HG03066 (cell line): ENCODE data around the gene NCAM2.

Experiments used
- ATAC-seq: cut with Tn5 transposase; IDR thresholded peaks from one replicate; pipeline ENCODE4 v1.9.1; 2021; ENCODE audit warnings: low read depth; ENCODE audit not compliant: unreplicated experiment

NCAM2 gene

DNA sequence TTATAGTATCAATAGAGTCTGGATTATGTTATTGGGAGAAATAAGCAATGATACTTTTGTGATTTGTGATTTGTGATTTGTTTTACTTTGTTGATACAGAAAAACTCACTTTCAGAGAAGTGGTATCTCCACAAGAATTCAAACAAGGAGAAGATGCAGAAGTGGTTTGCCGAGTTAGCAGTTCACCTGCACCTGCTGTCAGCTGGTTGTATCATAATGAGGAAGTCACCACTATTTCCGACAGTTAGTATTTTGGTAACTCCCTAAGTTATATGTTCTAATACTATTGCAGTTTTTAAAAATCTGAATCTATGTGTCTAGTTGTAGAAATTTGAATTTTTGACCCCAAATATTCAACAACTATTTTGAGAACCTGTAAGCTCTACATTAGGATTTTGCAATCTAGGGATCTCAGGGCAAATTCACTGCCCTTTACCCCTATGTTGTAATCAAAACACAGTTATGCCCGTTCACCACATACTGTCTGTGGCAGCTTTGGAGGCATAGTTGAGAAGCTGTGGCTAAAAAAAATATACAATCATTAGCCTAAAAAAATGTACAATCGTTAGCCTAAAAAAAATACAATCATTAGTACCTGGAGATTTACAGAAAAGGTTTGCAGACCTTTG lies 288.1 kb downstream of the NCAM2 start:
- no peak for ATAC-seq

DNA sequence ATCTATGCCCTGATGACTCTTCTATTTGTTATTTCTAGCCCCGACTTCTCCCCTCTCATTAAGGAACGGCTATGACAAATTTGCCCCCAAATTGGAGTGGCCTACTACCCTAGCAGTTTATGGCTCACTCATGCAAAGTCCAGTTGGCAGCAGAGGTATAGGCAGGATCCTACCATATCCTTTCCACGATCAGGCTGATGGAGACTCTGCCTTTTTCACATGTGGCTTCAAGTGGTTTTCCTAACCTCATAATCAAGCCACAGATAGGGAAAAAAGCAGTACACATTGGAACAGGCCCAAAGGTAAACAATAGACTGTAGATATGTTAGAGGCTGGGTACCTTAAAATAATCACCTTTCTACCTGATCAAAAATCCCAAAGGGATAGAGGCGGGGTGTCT lies 292.5 kb downstream of the NCAM2 start:
- no peak for ATAC-seq

DNA sequence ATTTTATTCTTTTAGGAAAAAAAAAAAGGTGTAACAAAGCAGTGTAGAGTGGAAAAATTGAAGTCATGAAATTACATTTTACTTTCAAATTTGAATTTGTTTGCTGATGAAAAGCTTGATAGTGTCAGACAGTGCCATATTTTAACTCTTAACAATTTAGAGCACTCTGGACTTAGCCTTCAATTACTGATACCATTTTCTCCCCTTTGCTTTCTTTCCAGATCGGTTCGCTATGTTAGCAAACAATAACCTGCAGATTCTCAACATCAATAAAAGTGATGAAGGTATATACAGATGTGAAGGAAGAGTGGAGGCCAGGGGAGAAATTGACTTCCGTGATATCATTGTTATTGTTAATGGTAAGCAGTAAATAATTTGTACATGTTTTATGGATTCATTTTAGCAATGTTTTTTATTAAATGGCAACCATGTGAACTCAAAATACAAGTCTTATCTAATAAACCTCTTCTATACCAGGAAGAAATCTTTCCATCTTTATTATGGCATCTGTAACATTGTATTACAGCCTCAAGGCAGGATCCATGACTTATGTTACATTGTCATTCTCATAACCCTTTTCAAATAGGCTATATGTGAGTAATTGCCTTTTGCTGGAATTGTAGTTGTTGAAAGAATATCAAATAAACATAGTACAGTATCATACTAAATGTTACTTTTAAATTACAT lies 293.8 kb downstream of the NCAM2 start:
- ATAC-seq = no peak

DNA sequence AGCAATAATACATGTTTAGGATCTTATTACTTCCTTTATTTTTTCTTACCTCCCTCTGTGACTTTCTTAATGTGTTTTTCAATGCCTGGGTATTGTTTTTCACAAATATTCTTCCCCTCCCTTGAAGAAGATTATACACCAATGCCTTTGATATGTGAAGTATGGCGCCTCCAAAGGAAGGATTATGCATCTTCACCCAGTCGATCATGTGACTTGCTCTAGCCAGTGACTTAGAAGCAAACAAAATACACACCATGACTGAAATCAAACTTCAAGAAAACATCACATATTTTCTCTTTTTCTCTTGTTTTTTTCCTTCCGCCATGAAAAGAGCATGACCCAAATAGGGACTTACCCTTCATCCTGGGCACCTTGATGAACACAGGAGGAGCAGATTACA lies 297.1 kb downstream of the NCAM2 start:
- ATAC-seq = no peak

DNA sequence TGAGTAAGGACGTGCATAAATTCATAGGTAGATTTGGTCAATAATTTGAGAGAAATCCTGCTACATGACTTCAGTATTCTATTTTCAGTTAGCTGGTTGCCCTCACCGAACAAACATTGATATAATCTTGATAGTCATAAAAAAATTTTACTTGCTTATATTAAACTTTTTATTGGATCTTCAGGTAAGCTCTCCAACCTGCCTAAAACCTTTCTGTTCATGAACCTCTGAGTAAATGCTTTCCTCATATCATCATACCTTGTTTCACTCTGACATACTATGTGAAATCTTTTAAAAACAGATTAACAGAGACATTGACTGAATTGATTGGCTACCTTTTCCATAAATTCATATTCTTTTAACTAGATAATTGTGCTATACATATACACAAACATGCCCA lies 299.0 kb downstream of the NCAM2 start:
- no peak for ATAC-seq

DNA sequence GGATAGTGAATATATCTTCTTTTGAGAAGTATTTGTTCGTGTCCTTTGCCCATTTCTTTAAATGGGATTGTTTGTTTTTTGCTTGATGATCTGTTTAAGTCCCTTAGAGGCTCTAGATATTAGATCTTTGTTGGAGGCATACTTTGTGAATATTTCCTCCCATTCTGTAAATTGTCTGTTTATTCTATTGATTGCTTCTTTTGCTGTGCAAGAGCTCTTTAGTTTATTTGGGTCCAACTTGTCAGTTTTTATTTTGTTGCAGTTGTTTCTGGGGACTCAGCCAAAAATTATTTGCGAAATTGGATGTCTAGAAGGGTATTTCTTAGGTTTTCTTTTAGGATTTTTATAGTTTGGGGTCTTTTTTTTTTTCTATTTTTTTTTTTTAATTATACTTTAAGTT lies 302.8 kb downstream of the NCAM2 start:
- ATAC-seq = no peak

DNA sequence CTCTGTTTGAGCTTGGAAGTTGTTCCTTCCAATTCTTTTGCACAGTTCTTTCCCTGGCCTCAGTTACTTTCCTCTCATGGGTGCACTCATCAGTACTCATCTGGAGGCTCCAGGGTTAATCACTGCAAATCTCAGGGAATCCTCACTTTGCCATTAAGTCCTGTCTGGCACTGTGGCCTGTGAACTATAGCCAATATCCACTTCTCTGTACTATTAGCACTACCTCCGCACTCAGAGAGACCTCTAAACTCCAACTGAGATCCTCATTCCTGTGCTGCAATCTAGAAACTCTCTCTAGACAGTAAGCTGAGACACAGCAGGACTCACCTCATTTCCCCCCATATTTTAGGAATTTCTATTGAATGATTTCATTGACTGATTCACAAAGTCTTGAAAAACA lies 311.3 kb downstream of the NCAM2 start:
- no peak for ATAC-seq

DNA sequence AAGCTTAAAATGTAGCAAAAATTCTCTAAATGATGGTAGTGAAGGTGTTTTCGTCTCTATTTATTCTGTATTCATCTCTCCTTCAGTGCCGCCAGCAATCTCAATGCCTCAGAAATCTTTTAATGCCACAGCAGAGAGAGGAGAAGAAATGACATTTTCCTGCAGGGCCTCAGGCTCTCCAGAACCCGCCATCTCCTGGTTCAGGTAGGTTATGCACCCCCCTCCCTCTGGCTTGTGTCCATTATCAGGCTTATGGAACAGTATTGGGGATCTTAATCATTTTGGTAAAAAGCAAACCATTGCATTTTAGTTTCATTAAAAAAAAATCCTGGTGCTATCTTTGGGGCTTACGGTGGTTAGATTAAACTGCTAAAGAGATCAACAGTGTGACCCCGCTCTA lies 326.1 kb downstream of the NCAM2 start:
- no peak for ATAC-seq

DNA sequence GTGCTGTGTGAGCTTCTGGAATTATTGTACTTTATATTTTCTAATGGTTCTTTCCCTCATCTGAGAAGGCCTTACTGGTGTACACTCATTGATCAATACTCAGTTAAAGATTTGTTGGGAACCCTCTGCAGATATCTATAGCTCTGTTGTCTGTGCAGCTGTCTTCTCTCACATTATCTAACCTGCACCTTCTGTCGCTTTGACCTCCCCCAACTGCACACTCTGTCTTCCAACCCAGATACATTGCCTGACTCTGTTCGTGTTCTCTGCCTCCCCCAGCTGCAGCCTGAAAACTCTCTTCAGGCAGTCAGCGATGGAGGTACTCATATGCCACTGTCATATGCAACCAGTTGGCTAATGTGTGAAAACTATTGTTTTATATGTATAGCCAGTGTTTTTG lies 334.3 kb downstream of the NCAM2 start:
- ATAC-seq = no peak

DNA sequence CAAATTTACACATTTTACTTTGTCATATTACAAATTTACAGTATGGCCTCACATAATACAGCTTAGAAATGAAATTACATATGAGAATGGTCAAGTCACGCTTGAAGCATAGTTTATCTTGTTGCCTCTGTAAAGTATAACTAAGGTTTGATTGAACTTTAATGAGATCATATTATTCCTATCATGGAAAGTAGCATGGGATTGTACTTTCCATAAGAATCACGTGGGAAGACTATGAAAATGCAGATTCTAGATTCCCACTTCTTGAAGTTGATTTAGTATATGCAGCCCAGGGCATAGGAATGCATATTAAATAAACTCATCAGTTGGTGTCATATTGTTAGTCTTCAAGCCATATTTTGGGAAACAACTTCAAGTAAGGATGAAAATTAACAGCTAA lies 342.8 kb downstream of the NCAM2 start:
- no peak for ATAC-seq

DNA sequence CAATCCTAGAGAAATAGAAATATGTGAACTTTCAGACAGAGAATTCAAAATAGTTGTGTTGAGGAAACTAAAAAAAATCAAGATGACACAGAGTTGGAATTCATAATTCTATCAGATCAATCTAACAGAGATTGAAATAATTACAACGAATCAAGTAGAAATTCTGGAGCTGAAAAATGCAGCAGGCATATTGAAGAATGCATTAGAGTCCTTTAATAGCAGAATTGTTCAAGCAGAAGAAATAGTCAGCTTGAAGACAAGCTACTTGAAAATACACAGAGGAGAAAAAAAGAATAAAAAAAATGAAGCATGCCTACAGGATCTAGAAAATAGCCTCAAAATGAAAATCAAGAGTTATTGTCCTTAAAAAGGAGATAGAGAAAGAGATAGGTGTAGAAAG lies 347.1 kb downstream of the NCAM2 start:
- ATAC-seq = no peak

DNA sequence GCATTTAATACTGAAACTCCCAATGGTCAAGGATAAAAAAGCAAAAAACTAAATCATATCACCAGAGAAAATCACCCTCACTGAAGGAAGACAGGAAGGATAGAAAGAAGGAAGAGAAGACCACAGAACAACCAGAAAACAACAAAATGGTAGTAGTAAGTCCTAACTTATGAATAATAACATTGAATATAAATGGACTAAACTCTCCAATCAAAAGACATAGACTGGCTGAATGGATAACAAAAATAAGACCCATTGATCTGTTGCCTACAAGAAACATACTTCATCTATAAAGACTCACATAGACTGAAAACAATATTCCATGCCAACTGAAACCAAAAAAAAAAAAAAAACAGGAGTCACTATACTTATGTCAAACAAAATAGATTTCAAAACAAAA lies 347.7 kb downstream of the NCAM2 start:
- ATAC-seq = no peak

DNA sequence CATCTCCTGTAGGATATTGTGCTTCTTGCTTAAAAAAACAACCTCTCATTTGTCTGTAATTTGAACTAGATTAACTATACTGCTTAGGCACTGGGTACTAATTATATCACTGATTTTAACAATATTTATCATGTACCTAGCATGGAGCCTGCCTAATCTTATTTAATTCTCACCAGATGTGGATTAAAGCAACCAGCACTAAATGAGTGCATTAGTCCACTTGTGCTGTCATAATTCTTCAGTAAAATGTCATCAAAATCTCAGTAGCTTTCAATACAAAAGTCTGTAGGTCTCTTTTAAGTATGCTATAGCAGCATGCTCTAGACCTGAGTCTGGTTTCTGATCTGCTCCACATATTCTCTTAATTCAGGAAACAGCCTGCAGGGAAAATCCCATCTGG lies 368.1 kb downstream of the NCAM2 start:
- no peak for ATAC-seq

DNA sequence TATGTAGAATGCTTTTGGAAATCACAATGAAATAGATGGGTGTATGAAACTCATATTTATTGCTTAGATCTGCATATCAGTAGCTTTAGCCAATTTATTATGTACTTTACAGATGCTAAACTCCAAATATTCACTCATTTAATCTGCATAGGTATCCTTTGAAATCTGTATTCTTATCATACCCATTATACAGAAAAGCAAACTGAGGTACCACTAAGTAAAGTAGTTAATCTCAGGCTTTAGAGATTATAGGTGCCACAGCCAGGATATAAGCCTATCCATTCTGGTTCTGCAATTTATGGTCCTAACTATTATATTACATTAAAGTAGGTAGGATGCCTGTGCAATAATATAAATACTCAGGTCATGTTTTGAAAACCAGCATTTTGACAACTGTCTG lies 369.4 kb downstream of the NCAM2 start:
- ATAC-seq = no peak

DNA sequence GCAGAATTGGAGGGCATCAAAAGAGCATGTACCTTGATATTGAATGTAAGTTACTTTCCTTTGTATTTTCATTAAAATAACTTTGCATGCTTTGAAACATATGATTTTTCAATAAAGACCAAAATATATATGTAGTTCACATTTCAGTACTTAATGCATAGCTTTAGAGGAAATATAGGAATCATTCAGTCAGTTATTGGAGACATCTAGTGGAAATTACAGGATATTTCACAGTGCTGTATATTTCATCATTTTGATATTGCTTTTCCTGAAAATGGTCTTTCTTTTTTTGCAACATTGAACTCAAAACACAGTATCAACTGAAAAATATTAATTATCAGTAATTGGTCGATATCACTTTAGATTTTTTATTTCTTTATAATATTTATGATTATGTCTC lies 375.8 kb downstream of the NCAM2 start:
- ATAC-seq = no peak

DNA sequence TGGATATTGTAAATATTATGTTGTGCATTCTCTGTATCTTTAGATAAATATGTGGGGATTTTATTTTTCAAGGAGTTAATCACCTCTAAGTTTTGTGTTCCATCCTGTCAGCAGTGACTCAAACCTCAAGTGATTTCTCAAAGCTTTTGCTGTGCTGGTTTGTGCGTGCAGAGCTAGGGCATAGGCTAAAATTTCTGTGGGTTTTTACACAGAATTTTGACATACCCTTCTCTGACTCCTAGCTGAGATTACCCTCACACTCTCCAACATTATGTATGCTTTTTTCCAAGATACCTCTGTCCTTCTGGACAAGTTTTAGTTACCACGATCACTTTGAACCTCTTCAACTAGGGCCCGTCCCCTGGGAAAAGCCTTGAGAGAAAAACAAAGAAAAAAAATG lies 384.9 kb downstream of the NCAM2 start:
- no peak for ATAC-seq

DNA sequence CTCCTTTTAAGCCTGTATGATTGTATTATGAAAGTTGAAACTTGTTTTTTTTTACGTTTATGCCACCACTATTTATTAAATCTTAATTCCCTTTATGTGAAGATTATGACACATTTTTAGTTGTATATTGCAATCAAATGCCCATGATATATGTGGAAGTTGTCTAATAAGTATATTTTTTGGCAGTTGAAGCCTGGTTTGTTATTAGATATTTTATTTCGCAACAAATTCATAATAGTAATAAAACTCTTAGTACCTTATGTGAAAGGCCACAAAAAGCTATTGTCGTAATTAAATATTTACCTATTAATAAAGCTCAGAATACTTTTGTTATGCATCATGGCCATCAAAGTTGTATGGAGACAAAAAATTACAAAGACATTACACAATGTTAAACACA lies 386.8 kb downstream of the NCAM2 start:
- no peak for ATAC-seq

DNA sequence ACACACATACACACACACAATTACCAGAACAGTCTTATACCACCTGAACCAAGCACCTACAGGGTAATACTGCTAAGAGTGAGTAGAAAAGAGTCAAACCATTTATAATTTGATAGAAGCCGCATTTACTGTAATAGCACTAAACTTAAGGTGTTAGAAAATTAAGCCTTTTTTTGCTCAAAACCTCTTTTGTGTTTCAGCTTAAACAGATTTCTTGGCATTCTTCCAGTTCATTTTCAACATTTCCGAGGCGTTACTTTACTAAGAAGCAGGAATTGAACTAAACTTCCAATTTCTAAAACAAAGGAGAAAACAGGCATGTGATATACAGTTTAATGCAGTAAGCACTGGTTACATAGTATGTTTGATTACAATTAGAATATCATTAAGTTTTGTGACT lies 387.2 kb downstream of the NCAM2 start:
- ATAC-seq = no peak

DNA sequence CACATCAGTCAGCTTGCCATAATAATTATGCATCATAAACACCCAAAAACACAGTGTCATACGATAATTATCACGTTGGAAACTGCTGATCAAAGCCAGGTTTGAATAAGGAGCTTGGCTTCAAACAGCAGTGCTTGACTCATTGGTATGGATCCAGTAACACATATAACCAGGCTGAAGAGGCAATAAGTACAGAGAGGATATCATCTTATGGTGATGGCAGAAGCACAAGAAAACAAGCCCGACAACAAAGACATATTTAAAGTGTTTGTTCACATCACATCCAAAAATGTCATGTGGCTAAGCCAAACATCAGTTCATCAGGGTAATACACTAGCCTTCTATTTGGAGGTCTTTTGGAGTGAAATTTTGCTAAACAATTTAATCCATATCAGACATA lies 389.7 kb downstream of the NCAM2 start:
- ATAC-seq = no peak

DNA sequence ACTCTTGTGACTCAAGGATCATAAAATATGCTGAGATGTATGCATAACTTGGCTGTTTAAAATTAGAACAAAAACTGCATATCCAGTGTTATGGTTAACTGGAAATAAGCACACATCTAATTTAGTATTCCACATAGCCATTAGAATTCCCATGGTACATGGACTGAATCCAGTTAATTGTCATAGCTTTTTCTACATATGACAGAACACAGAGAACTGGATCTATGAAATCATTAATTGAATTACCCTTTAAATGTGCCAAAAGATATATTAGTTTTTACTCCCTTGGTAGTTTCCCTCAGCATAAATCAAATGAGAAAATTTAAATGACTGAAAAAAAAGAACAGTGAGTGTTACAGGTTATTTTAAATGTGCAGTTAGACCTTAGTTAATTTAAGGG lies 395.9 kb downstream of the NCAM2 start:
- ATAC-seq = no peak

DNA sequence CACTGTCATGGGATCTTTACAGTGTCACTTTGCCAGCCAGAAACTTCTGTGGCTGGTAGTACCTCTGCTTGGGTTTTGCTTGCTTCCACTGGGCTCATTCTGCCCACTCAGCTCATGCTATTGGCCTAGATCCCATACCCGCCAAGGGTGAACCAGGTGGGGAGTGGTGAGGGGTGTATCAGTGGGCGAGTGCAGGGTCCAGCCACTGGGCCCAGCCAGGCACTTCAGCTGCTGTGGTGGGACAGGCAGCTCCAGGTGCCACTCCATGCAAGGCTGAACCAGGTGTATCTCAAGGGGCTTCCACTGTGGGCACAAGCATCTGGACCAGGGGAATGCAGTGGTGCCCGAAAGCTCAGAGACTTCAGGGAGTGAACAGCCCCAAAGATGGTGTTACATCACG lies 398.2 kb downstream of the NCAM2 start:
- no peak for ATAC-seq

DNA sequence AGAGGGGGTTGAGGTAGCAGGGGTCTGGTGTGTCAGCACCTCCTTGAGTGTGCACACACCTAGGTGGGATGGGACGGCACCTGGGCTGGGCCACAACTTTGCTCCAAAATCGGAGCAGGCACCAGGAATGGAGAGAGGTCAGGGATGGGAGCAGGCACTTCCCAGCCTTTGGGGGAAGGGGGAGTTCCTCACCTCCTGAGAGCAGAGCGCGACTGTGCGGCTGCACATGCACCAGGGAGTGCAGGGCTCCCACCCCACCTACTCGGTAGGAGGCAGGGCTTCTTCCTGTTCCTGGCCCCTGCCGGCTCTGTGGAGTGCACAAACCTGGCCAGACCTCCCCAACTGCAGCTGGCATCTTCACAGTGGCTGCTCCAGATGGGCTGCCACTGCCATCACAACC lies 399.3 kb downstream of the NCAM2 start:
- no peak for ATAC-seq

DNA sequence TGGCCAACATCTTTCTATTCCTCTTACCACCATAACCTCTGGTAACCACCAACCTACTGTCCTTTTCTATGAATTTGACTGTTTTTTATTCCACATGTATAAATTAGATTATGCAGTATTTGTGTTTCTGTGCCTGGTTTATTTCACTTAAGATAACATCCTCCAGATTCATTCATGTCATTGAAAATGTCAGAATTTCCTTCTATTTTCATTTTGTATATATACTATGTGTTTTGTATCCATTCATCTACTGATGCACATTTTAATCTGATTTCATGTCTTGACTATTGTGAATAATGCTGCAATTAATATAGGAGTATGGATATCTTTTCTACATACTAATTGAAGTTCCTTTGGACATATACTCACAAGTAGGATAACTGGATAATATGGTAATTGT lies 403.2 kb downstream of the NCAM2 start:
- no peak for ATAC-seq
